Peyer's patch (tissue), 4 donors: Measurements from ENCODE around the gene CCNI2.

Experiments
- CTCF ChIP-seq, 6 experiments: fragments of 450-650 bp in 4 of 6; fragments of 200-600 bp in 2 of 6; sonication (generic) in 1 of 6; IDR thresholded peaks; one replicate each; pipeline ENCODE4 v1.5.1; 2017 to 2019; ENCODE audit warnings: antibody characterized with exemption in 6 of 6, mild to moderate bottlenecking in 3 of 6, moderate library complexity in 1 of 6
- POLR2A ChIP-seq, 2 donors: fragments of 450-650 bp; IDR thresholded peaks; one replicate each; pipeline ENCODE4 v1.5.1; 2017; ENCODE audit warnings: antibody characterized with exemption in 2 of 2, mild to moderate bottlenecking in 2 of 2, moderate library complexity in 2 of 2

GRCh38 chr5:132746592-132746953 is 653 bp upstream of the CCNI2 start:
- peak in 1 of 6 experiments; percentile 13 for TF ChIP-seq CTCF (IDR thresholded peaks at IDR 0.05)
- TF ChIP-seq POLR2A (IDR thresholded peaks at IDR 0.05), result no peak
